SIG-M5 (cell line): ENCODE results near the gene HCN2.

ENCODE experiments used
- DNase-seq: peaks from one replicate; lab custom pipeline; 2025; lab: John Stamatoyannopoulos, UW

HCN2 gene

DNA sequence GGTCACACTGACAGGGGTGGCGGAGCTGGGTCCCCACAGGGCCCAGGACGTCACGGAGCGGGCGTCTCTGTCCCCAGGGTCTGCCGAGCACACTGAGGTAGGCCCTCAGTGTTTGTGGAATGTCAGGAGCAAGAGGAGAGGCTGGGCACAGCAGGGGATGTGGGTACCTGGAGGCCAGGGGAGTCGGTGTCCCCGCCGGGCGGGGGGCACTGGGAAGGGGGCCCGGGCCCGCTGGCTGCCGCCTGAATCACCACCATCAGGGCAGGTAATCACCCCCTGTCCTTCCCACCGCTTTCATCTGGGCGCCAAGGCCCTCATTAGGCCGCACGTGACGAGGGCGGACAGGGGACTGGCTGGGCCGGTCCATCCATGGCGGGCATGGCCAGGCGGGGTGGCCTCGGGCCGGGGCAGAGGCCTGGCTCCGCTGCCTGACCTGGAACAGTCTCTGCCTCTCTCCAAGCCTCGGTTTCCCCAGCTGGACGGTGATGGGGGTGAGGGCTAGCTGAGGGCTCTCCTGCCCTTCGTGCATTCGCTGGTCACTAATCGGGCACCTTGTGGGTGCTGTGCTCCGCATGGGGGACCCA is 51.0 kb downstream of the HCN2 start:
- no peak for DNase-seq

DNA sequence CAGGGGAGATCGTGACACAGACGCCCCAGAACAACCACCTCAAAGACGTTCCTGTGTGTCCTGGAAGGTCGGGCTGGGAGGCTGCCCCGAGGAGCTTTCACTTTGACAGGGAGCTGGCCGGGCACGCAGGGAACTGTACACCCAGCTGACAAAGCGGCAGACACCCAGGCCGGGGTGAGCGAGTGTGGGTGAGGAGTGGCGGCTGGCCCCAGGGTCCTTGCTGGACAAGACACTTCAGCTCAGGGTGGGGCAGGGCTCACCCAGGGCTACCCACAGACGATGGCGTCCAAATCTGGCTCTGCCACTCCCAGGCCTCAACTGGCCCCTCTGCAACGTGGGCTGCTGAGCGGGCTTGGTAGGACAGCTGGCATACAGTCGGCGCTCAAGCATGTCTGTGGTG is 52.0 kb downstream of the HCN2 start:
- no peak for DNase-seq

DNA sequence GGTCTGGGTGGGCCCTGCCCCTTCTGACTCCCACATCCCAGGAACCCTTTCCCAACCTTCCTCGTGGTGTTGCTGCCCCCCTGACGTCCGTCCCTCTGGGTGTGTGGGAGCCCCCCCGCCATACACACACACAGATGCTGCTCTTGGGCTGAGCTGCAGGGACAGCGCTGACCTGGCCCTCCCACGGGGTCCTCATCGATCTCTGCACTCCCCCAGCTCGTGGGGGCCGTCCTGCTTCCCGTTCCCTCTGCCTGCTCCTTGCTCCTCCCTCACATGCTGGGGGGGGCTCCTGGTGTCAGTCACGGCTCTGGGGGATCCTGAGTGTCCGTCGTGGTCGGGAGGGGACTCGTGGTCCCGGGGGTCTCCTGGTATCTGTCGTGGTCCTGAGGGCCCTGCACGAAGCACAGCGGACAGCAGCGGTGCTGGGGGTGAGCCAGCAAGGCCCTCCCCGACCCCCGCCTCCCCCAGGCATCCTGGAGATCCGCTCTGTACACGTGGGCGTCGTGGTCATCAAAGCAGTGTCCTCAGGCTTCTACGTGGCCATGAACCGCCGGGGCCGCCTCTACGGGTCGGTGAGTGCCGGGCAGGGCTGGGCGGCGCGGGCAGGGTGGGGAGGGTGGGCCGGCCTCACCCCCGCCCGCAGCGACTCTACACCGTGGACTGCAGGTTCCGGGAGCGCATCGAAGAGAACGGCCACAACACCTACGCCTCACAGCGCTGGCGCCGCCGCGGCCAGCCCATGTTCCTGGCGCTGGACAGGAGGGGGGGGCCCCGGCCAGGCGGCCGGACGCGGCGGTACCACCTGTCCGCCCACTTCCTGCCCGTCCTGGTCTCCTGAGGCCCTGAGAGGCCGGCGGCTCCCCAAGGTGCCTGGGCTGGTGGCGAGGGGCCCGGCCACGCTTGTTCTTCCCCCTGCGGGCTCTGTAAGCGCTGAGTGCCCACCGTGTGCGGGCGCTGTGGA is 53.4 kb downstream of the HCN2 start:
- DNase-seq: no peak

DNA sequence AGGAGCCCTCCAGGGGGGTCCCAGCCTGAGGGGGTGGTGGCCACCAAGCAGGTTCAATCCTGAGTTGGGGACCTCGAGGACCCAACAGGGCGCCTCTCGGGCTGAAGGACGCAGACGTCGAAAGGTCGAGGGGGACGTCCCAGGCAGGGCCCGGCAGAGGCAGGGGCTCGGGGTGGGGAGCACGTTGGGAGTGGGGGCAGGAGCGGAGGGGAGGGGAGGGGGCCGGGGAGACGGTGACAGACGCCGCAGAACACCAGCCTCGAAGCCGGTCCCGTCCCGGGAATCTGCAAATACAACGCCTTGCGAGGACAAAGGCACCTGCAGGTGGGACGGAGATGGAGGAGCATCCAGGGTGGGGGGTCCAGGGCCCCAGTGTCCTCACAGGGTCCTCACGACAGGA is 54.1 kb downstream of the HCN2 start:
- DNase-seq: no peak

DNA sequence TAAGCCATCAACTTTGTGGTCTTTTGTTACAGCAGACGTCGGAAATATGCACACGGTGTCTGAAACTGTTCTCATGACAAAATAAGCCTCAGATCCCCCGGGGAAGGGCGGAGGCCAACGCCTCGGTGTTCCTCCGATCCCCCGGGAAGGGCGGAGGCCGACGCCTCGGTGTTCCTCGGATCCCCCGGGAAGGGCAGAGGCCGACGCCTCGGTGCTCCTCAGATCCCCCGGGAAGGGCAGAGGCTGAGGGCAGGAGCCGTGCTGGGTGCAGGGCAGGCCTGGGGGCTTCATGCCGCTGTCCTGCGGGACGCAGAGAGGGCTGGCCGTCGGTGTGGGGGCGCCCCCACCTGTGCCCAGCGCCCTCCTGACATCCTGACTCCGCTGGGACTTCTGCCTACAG is 54.7 kb downstream of the HCN2 start:
- DNase-seq: no peak

DNA sequence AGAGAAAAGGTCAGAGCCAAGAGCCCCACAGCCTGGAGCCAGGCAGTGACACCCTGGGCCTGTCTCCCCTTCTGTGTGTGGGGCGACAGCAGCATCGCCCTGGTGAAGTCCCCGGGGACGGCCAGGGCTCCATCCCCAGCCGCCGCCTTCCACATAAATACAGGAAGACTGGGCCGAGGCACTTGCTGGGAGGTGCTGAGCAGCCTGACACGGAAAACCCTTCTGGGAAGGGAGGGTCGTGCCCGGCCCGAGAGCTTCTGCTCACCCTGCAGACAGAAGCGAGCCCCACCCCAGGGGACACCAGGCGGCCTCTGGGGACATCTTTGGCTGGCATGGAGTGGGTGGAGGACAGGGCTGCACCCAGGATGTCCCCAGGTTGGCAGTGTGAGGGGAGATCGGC is 55.1 kb downstream of the HCN2 start:
- no peak for DNase-seq

DNA sequence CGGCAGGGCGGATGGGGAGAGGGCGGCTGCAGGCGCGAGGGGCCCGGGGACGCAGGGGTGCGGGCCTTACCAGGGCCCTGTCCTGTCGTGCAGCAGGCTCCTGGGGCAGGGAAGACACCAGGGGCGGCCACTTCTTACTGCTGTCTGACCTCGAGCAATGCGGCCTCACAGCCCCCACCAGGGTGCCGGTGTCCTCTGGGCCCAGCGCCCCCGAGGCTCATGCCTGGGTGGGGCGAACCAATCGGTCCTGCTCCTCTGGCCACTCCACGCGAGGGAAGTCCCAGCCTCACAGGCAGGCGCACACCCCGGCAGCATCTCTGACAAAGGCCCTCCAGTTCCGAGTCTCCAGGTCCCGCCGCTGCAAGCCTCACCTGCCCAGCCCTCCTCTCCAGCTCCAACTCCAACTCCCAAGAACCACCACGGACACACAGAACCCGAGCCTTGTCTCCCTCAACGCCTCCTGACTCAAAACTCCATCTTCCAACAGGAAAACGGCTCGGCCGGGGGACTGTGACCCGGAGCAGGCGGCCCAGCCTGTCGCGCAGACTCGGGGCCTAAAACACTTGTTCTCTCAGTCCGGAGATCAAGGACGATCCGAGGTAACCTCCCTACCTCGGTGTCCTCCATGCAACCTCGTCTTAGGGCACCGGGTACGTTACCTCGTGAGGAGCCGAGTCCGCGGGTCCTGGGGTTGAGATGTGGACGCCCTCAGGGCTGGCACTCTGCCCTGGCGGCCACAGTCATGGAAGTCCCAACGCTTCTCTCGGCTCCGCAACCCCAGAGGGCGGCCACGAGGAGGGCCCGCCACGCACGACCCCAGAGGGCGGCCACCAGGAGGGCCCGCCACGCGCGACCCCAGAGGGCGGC is 56.5 kb downstream of the HCN2 start:
- no peak for DNase-seq

DNA sequence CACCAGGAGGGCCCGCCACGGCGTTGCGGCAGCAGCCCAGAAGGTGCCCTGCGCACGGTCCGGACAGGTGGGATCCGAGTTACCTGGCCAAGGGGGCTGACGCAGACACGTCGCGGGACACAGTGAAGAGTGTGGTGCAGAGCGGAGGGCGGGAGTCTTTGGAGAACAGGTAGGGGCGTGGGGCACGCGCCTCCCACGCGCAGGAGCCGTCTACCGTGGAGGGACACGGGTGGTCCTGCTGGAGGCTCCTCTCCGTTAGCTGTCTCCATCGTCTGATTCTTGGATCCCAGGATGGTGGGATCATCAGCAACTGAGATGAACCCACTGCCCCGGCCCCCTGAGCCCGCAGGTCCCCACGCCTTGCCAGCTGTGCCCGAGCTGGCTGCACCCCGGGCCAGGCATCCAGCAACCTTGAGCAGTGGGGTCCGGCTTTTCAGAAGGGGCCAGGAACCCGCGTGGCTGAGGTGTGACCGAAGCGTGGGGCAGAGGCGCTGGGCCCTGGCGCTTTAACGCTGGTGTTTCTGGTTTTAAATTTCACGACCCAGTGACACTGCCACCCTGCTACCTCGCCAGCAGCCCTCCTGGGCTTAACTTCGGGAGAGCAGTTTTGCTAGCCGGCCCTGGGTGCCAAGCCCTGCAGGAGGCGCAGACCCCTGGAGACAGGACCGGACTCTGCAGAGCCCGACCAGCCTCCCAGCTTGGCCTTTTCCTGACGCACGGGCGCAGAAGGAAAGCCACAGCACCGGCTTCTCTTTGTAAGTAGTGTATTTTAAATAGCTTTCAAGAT is 57.3 kb downstream of the HCN2 start:
- DNase-seq: no peak

DNA sequence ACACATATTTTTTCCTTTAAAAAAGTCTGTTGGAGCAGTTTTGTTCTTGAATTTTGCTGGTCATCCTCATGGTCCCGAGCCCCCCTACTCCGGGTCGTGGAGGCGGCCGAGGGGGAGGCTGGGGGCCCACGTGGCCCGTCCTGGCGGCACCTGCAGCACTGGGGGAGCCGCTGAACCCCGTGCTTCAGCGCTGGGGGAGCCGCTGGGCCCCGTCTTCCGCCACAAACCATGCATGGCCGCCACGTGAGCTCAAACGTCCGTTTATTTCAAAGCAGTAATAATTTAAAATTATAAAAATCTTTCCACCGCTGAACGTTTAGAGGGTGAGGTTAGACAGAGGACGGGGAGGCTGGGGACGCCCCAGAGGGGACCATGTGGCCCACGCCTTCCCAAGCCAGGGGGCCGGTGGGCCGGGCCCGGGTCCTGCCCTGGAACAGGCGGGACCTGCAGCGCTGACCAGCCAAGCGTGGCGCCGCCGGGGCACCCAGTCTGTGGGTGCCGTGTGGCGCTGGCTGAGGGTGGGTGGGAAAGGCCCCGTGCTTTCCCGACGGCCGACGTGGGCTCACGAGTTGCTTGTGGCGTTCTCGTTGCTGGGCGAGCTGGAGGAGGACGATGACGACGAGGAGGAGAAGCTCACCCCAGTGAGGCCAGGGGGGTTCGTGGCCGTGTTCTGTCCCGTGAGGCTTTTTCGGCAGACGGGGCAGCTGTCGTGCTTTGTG is 58.0 kb downstream of the HCN2 start:
- DNase-seq: no peak

DNA sequence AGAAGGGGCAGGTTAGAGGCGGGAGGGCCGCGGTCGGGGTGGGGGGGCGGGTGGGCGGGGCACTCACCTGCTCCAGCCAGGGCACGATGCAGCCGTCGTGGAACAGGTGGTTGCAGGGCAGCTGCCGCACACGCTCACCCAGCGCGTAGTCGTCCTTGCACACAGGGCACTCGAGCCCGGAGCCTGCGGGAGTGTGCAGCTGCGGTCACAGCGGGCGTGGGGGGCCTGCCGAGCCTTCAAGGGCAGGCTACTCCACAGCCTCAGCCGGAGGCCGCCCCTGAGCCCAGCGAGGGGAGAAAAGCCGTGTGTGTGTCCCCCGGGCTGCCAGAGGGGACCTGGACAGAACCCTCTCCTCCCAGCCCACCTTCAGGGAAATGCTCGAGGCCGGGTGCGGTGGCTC is 58.6 kb downstream of the HCN2 start:
- no peak for DNase-seq

DNA sequence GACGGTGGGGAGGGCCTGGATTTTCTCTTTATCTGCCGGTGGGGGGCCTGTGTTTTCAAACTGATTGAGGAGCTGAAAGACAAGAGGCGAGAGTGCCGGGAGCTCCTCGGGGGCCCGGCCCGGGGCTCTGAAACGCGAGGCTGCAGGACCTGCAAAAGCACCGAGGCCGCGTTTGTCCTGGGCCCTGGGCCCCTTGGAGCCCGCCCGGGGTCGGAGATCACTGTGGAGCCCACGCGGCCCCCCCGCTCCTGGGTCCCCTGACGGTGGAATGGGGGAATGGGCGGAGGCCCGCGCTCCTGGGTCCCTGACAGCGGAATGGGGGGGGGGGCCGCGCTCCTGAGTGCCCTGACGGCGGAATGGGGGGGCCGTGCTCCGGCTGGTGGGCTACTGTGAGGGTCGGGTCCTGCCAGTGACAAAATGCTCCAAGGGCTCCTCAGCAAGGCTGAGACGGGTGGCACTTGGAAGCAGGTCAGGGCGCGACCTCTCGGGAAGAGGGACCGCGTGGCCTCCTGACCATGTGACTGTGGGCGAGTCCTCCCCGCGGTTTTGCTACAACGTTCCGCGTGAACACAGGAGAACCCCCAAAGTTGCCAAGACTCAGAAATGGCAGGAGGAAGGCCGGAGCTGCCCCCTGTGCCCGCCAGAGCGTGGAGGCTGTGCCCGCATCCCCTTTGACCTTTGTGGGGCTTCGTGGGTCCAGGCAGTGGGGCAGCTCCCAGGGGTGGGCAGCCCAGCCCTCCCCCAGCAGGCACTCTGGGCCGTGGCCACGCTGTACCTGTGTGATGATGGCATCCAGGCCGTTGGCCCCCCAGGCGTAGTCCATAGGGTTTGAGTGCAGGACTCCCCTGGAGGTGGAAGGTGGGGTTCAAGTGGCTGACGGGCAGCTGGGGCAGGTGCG is 59.5 kb downstream of the HCN2 start:
- DNase-seq: no peak

DNA sequence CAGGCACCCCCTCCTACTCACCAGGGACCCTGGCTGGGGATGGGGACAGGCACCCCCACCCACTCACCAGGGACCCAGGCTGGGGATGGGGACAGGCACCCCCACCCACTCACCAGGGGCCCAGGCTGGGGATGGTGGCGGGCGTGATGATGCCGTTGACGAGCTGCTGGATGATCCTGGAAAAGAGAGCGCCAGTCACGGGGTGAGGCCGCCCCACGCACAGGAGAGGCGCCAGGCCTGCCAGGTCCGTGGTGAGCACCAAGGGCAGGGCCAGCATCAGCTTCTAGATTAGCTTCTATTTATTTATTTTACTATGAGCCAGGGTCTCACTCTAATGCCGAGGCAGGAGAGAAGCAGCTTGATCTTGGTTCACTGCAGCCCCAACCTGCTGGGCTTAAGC is 60.4 kb downstream of the HCN2 start:
- no peak for DNase-seq

DNA sequence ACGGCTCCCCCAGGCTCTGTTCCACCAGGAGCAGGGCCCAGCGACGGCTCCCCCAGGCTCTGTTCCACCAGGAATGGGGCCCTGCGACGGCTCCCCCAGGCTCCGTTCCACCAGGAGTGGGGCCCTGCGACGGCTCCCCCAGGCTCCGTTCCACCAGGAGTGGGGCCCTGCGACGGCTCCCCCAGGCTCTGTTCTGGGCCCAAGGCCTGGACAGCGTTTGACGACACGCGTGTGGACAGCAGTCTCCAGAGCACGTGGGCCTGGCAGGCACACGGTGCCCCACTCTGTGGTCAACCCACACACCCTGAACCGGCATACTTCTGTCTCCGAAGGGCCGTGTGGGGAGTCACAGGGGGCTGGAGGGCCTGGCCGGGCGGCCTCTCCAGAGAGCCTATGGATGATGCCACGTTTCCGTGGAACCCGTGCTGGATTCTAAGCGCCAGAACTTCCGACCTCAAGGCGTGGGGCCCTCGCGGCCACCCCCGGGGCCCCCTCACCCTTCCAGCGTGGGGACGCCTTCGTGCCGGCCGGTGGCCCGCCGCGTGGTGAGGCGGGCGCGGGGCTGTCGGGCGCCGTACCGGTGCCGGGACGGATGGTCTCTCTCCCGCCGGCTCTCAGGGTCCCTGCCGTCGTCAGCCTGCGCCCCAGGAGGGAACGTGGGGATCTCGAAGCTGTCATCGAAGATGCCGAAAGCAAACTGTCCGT is 61.6 kb downstream of the HCN2 start:
- DNase-seq: no peak

DNA sequence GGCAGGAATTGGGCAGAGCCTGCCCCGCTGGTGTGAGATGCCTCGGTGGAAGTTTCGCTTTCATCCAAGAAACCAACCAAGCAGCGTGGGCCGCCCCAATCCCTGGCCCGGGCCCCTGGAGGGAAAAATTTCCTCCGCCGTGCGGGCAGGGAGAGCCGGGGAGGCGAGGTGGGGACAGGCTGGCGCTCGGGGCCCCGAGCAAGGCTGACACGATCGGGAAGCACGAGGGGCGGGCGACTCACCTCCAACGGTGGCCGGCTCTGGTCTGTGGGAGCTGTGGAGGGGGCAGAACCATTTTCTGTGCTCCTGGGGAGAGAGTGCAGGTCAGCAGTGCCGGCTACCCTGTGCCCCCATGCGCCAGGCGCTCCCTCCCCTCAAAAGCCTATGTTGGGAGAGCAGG is 62.3 kb downstream of the HCN2 start:
- DNase-seq: no peak

DNA sequence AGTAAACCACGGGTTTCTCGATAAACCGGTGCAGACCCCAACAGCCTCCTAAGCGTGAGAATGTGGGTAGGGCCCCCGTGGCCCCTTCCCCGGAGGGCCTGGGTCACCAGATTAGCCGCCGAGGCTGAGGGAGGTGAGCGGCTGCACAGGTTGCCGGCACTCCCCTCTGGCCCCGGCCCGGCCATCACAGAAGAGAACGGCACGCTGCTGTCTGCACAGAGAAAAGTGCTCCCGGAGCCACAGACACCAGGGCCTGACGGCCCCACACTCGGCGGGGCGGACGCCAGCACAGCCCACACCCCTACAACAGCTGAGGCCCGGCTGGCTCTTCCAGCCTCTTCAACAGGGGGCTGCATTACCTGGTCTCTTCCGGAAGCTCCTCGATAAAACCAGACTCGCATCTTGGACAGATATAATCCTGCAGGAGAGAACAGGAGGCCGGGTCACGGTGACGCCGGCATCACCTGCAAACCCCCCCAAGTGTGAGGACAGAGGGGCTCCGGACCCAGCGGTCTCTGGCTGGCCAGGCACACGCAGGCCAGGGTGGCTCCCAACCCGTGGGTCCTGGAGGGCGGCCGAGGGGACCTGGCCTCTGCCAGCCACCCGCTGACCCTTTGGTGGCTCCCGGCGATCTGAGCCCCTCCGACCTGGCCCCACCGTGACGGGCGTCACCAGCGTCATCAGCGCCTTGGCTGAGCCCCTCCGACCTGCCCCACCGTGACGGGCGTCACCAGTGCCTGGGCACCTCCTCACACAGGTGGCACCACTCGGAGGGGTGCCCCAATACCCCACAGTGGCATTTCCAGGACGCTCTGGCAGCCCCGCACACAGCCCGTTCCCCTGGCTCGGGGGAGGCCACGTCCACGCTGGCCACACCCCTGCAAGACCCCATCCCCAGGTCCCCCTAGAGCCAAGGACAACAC is 63.0 kb downstream of the HCN2 start:
- DNase-seq: no peak

DNA sequence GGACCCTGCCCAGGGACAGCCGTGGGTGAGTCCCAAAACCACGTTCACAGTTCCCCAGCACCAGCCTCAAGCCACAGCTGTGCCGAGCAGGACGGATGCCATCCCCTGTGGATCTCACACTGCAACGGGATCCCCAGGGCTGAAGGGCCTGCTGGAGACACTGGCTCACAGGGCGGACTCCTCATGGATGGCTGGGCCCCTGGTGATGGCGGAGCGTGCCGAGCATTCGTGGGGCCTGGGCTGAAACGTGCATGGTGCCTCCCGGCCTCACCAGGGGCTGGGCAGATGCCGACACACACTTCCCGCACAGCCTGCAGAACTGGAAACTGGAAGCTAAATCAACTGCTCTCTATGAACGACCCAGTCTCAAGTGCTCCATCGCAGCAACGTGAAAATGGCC is 63.7 kb downstream of the HCN2 start:
- DNase-seq: no peak

DNA sequence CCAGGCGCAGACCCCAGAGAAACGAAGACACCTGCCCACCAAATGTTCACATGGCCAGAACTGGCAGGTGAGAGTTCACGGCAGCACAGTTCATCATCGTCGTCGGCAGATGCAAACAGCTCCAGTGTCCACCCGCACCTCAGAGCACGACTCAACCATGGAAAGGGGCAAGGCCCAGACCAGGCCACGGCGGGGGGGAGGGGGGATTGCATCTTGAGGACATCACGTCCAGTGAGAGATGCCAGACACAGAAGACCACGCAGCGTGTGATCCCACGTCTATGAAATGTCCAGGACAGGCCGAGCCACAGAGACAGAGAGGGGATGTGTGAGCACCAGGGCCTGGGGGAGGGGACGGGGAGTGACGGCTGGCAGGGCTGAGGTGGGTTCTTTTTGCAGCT is 66.0 kb downstream of the HCN2 start:
- no peak for DNase-seq

DNA sequence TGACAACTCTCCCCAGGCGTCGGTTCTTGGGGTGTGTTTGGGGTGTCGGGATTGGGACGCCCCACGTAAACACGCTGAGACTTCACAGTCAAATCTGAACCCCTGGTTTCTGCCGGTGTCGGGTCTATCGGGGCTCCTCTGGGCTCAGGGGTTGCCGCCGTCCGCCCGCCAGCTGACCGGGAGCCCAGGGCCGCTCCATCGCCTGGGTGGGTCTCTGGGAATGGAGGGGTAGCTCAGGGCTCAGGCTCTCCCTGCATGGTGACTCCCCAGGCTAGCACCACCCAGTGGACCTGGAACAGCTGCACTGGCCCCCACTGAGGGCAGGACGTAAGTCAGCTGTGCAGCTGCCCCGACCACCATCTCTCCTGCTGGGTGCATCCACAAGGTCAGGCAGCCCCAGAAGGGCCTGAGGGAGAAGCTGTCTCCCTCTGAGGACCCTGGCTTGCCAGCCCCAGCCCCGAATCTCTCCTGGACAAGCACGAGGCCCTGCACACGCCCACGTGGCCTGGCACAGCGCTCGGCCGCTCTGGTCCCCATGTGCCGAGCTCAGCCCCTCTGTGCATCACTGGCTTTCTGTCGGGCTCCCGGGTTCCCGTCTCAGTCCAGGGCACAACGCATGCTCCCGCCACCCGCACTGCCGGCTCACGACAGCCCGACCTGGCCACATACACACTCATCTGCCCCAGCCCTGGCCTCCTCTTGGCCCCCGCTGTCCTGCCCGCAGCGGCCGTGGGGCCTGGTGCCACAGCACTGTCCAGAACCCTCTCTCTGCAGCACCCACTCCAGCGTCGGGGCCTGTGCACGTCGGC is 67.3 kb downstream of the HCN2 start:
- DNase-seq: no peak
